ENCODE results near the gene E2F1. TPM values are rescaled to one million over a fixed set of nuclear protein-coding genes. Genes with fewer than 3 reads are reported as not detected.

The E2F1 gene
- total and polyA plus RNA-seq, 2 donors (not counting 3 experiments of a cell fraction or from before 2014, with no cell fraction given), result 20.7 to 29.6 TPM

DNA sequence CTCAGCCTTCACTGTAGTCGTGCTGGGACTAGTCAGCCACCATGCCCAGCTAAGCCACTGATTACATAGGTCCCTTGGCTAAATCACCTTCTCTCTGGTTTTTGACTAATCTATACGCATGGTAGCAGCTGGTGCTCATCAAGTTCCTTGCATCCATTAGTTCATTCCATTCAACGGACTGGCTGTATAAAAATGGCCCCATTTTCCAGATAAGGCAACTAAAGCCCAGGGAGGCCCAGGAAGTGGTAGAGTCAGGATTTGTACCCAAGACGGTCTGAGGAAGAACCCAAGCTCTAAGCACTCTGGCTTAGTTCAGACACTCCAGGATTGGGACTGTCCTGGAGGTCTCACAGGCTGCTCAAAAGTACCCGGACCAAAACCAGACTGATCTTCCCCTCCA, 4.9 kb downstream of the E2F1 start:
- H3K9me3 ChIP-seq (replicated peaks; ENCODE audit: control insufficient read depth, insufficient read depth, low read length), result no peaks in the 10 kb centered on the region
- DNase-seq (ENCODE audit: low read depth, low spot score), result no peak
- intact Hi-C loops (cut with micrococcal nuclease), result no loop called here
- no peak overlapping the region for H3K4me3 ChIP-seq (replicated peaks in 1 of 3; ENCODE audit: insufficient read depth in 1 of 3, low read depth in 1 of 3, low read length in 3 of 3)
- no peak for FAIRE-seq
- TF ChIP-seq GATA2 (IDR thresholded peaks at IDR 0.05; ENCODE audit: insufficient read depth, insufficient read length, low read depth, low read length) (no peak), JUN (IDR thresholded peaks at IDR 0.05; ENCODE audit: borderline replicate concordance, insufficient read depth, insufficient read length, low read depth) (no peak)
- H3K4me2 ChIP-seq (ENCODE audit: insufficient read depth, low read length), result no peak overlapping the region
- ChIA-PET CTCF (interaction anchor here (0.5 to 2.9 kb wide), 2 partner anchors 13 to 71 kb away, joined by 3 to 10 read pairs; no protein-coding TSS in a partner anchor), POLR2A (interaction anchor here (1.1 kb wide), 1 partner anchor 312 kb away, joined by 3 read pairs; no protein-coding TSS in a partner anchor)
- dilution Hi-C loops (cut with MboI; ENCODE audit: extremely low pct_ligation_motif_present, low sequenced_read_pairs), result no loop called here
- H3K36me3 ChIP-seq (ENCODE audit: control insufficient read depth in 2 of 2, extremely low read depth in 1 of 2, insufficient read depth in 2 of 2, low read length in 2 of 2), result no peaks in the 10 kb centered on the region
- H3K4me1 ChIP-seq (ENCODE audit: control insufficient read depth, extremely low read depth, insufficient read depth, low read length), result peaks cover 15% of the 10 kb centered on the region
- H3K79me2 ChIP-seq (ENCODE audit: control insufficient read depth, insufficient read depth, low read length), result peaks cover 26% of the 10 kb centered on the region
- H2AFZ ChIP-seq (ENCODE audit: low read depth, low read length), result no peak overlapping the region
- H4K20me1 ChIP-seq (replicated peaks; ENCODE audit: control insufficient read depth, extremely low read depth, insufficient read depth, low read length), result no peaks in the 10 kb centered on the region
- H3K27ac ChIP-seq (ENCODE audit: insufficient read depth, low read depth, low read length), result no peak overlapping the region
- H3K9ac ChIP-seq (replicated peaks; ENCODE audit: extremely low read depth, insufficient read depth, low read length), result no peak overlapping the region
- no TSS peak for BruUV-seq (replicated peaks)
- H3K27me3 ChIP-seq (ENCODE audit: control insufficient read depth in 2 of 2, insufficient read depth in 2 of 2, low read length in 2 of 2), result no peaks in the 10 kb centered on the region
- no peaks in the 10 kb centered on the region for H3K9me1 ChIP-seq (replicated peaks; ENCODE audit: control insufficient read depth, extremely low read depth, insufficient read depth, low read length)

DNA sequence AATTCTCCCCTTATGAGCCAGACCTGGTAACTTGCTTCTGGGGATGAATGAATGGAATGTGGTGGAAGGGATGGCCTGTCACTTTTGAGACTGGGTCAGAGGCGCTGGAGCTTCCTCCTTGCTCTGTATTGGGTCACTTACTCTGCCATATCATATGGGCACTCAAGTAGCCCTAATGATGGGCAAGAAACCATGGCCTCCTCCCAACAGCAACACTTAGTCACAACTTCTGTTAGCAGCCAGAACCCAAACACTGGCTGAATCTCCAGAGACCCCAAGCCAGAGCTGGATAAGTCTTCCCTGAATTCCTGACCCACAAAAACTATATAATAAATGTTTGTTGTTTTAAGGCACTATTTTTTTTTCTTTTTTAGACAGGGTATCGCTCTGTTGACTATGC, 5.5 kb downstream of the E2F1 start:
- H3K27ac ChIP-seq (ENCODE audit: insufficient read depth, low read depth, low read length), result no peak overlapping the region
- ChIA-PET CTCF (interaction anchor here (2.9 kb wide), 1 partner anchor 13 kb away, joined by 10 read pairs; no protein-coding TSS in a partner anchor), POLR2A (interaction anchor here (1.1 kb wide), 1 partner anchor 313 kb away, joined by 3 read pairs; no protein-coding TSS in a partner anchor)
- no peaks in the 10 kb centered on the region for H3K9me1 ChIP-seq (replicated peaks; ENCODE audit: control insufficient read depth, extremely low read depth, insufficient read depth, low read length)
- DNase-seq (ENCODE audit: low read depth, low spot score) (no peak), FAIRE-seq (no peak)
- H3K4me3 ChIP-seq (replicated peaks in 1 of 3; ENCODE audit: insufficient read depth in 1 of 3, low read depth in 1 of 3, low read length in 3 of 3), result no peak overlapping the region
- intact Hi-C loops (cut with micrococcal nuclease) (no loop called here), dilution Hi-C loops (cut with MboI; ENCODE audit: extremely low pct_ligation_motif_present, low sequenced_read_pairs) (no loop called here)
- no peak for TF ChIP-seq MYC (IDR thresholded peaks at IDR 0.05; ENCODE audit: low read depth, low read length)
- TF ChIP-seq, protein P1, sequence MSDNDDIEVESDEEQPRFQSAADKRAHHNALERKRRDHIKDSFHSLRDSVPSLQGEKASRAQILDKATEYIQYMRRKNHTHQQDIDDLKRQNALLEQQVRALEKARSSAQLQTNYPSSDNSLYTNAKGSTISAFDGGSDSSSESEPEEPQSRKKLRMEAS (IDR thresholded peaks at IDR 0.05; ENCODE audit: insufficient read depth, insufficient read length), result no peak
- TF ChIP-seq POLR2AphosphoS5 (IDR thresholded peaks at IDR 0.05; ENCODE audit: insufficient read depth, low read depth, low read length), result no peak
- no peak for TF ChIP-seq FOS (IDR thresholded peaks at IDR 0.05; ENCODE audit: borderline replicate concordance, insufficient read depth, low read length)
- TF ChIP-seq POLR2A (IDR thresholded peaks at IDR 0.05; ENCODE audit: low read depth, low read length), result no peak
- TF ChIP-seq EZH2 (IDR thresholded peaks at IDR 0.05; ENCODE audit: borderline replicate concordance, low read depth, low read length, severe bottlenecking), result no peak
- TF ChIP-seq, protein P2, sequence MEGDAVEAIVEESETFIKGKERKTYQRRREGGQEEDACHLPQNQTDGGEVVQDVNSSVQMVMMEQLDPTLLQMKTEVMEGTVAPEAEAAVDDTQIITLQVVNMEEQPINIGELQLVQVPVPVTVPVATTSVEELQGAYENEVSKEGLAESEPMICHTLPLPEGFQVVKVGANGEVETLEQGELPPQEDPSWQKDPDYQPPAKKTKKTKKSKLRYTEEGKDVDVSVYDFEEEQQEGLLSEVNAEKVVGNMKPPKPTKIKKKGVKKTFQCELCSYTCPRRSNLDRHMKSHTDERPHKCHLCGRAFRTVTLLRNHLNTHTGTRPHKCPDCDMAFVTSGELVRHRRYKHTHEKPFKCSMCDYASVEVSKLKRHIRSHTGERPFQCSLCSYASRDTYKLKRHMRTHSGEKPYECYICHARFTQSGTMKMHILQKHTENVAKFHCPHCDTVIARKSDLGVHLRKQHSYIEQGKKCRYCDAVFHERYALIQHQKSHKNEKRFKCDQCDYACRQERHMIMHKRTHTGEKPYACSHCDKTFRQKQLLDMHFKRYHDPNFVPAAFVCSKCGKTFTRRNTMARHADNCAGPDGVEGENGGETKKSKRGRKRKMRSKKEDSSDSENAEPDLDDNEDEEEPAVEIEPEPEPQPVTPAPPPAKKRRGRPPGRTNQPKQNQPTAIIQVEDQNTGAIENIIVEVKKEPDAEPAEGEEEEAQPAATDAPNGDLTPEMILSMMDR (IDR thresholded peaks at IDR 0.05; ENCODE audit: extremely low read depth in 1 of 2, insufficient read depth in 1 of 2, low read depth in 1 of 2, low read length in 2 of 2), result no peak
- H3K9ac ChIP-seq (replicated peaks; ENCODE audit: extremely low read depth, insufficient read depth, low read length), result no peak overlapping the region
- H3K36me3 ChIP-seq (ENCODE audit: control insufficient read depth in 2 of 2, extremely low read depth in 1 of 2, insufficient read depth in 2 of 2, low read length in 2 of 2), result no peaks in the 10 kb centered on the region
- H4K20me1 ChIP-seq (replicated peaks; ENCODE audit: control insufficient read depth, extremely low read depth, insufficient read depth, low read length), result no peaks in the 10 kb centered on the region
- H3K27me3 ChIP-seq (ENCODE audit: control insufficient read depth in 2 of 2, insufficient read depth in 2 of 2, low read length in 2 of 2), result no peaks in the 10 kb centered on the region
- no TSS peak for BruUV-seq (replicated peaks)
- no peaks in the 10 kb centered on the region for H3K9me3 ChIP-seq (replicated peaks; ENCODE audit: control insufficient read depth, insufficient read depth, low read length)
- peaks cover 26% of the 10 kb centered on the region for H3K79me2 ChIP-seq (ENCODE audit: control insufficient read depth, insufficient read depth, low read length)
- peaks cover 15% of the 10 kb centered on the region for H3K4me1 ChIP-seq (ENCODE audit: control insufficient read depth, extremely low read depth, insufficient read depth, low read length)
- no peak overlapping the region for H3K4me2 ChIP-seq (ENCODE audit: insufficient read depth, low read length)
- H2AFZ ChIP-seq (ENCODE audit: low read depth, low read length), result no peak overlapping the region
